H1 (cell line): ENCODE data around the gene ALOX15. TPM values are rescaled to one million over a fixed set of nuclear protein-coding genes. Genes with fewer than 3 reads are reported as not detected.

ENCODE experiments used
- CTCF ChIA-PET: fragments of 300-600 bp; sonication (Branson Sonifier 250); formaldehyde crosslinking; loops from one replicate; lab custom pipeline; 2021; ENCODE audit not compliant: partially characterized antibody; lab: Charles Lee
- POLR2A ChIA-PET: fragments of 300-600 bp; sonication (Branson Sonifier 250); formaldehyde crosslinking; loops from one replicate; lab custom pipeline; 2021; ENCODE audit warnings: inconsistent platforms; ENCODE audit not compliant: partially characterized antibody; lab: Charles Lee
- DNase-seq, 2 experiments: peaks; one replicate each; pipeline versions ENCODE4 v3.0.0 to v3.0.0-alpha.2; 2010 to 2022; ENCODE audit warnings: low spot score in 2 of 2, low read depth in 1 of 2, mixed read lengths in 1 of 2
- FAIRE-seq: peaks from 2 replicates; lab custom pipeline; 2011; peaks lifted over from hg19 to GRCh38; lab: Jason Lieb, UNC
- H2AFZ ChIP-seq: 2 replicates; pipeline ENCODE4 v1.8.1; 2012; ENCODE audit warnings: low read length, inconsistent platforms
- H2AK5ac ChIP-seq: 2 replicates; pipeline ENCODE4 v1.6.1; 2013; ENCODE audit warnings: low read depth, low read length
- H2BK120ac ChIP-seq: replicated peaks from 2 replicates; pipeline ENCODE3; 2013; ENCODE audit warnings: low read depth, low read length, inconsistent platforms
- H2BK12ac ChIP-seq: 2 replicates; pipeline ENCODE4 v1.6.1; 2013; ENCODE audit warnings: low read depth, low read length
- H2BK15ac ChIP-seq: 2 replicates; pipeline ENCODE4 v1.6.1; 2013; ENCODE audit warnings: low read length
- H2BK20ac ChIP-seq: 2 replicates; pipeline ENCODE4 v1.6.1; 2013; ENCODE audit warnings: low read length
- H2BK5ac ChIP-seq: 2 replicates; pipeline ENCODE4 v1.6.1; 2013; ENCODE audit warnings: low read depth, low read length
- H3K14ac ChIP-seq: 2 replicates; pipeline ENCODE4 v1.6.1; 2013; ENCODE audit warnings: inconsistent platforms; ENCODE audit not compliant: insufficient read length
- H3K18ac ChIP-seq: 2 replicates; pipeline ENCODE4 v1.6.1; 2013; ENCODE audit warnings: low read length; ENCODE audit errors: extremely low read depth
- H3K23ac ChIP-seq: 2 replicates; pipeline ENCODE4 v1.6.1; 2013; ENCODE audit warnings: inconsistent platforms; ENCODE audit not compliant: insufficient read length
- H3K23me2 ChIP-seq: 2 replicates; pipeline ENCODE4 v1.6.1; 2013; ENCODE audit warnings: low read depth, low read length
- H3K27ac ChIP-seq: 2 replicates; pipeline ENCODE4 v1.6.1; 2011; ENCODE audit warnings: low read depth, low read length, inconsistent platforms
- H3K27me3 ChIP-seq, 4 experiments: replicated peaks in 1 of 4; 1 replicate in 1 of 4; 2 replicates in 3 of 4; pipeline versions ENCODE4 v1.6.1 to v1.8.1; 2011 to 2013; ENCODE audit warnings: low read length in 3 of 4, mild to moderate bottlenecking in 3 of 4, inconsistent platforms in 2 of 4, mixed read lengths in 2 of 4, moderate library complexity in 1 of 4; ENCODE audit not compliant: control insufficient read depth in 3 of 4, insufficient read depth in 3 of 4; ENCODE audit errors: extremely low read depth in 1 of 4
- H3K36me3 ChIP-seq, 4 experiments: 2 replicates each; pipeline versions ENCODE4 v1.6.1 to v1.8.1; 2011 to 2013; ENCODE audit warnings: mild to moderate bottlenecking in 4 of 4, low read length in 3 of 4, moderate library complexity in 2 of 4, control low read depth in 1 of 4, inconsistent platforms in 1 of 4; ENCODE audit not compliant: insufficient read depth in 4 of 4, control insufficient read depth in 2 of 4
- H3K4ac ChIP-seq: replicated peaks from 2 replicates; pipeline ENCODE3; 2013; ENCODE audit warnings: low read length, low read depth, mixed read lengths, inconsistent platforms; ENCODE audit not compliant: insufficient read length
- H3K4me1 ChIP-seq, 4 experiments: replicated peaks in 1 of 4; 1 replicate in 1 of 4; 2 replicates in 3 of 4; pipeline versions ENCODE4 v1.6.1 to v1.8.1; 2011 to 2013; ENCODE audit warnings: low read length in 3 of 4, inconsistent platforms in 2 of 4, mixed read lengths in 1 of 4; ENCODE audit not compliant: insufficient read depth in 4 of 4, control insufficient read depth in 3 of 4
- H3K4me2 ChIP-seq, 2 experiments: 2 replicates each; pipeline versions ENCODE4 v1.6.1 to v1.8.1; 2011 to 2013; ENCODE audit warnings: low read depth in 2 of 2, low read length in 2 of 2, control low read depth in 1 of 2, inconsistent platforms in 1 of 2, mild to moderate bottlenecking in 1 of 2; ENCODE audit not compliant: insufficient read depth in 1 of 2
- H3K4me3 ChIP-seq, 4 experiments: fragments of 200-600, 300-600 bp in 1 of 4; sonication (generic), shearing (Covaris generic), sonication (Bioruptor Twin) in 1 of 4; 2 replicates each; pipeline versions ENCODE4 v1.5.1 to v1.8.1; 2011 to 2016; ENCODE audit warnings: low read length in 4 of 4, low read depth in 3 of 4, control low read depth in 2 of 4, inconsistent platforms in 2 of 4, mild to moderate bottlenecking in 2 of 4, mixed read lengths in 1 of 4, moderate library complexity in 1 of 4; ENCODE audit not compliant: insufficient read depth in 2 of 4; ENCODE audit errors: extremely low read depth in 1 of 4
- H3K56ac ChIP-seq: replicated peaks from 2 replicates; pipeline ENCODE3; 2013; ENCODE audit warnings: low read depth, mild to moderate bottlenecking, mixed read lengths, low read length, inconsistent platforms; ENCODE audit not compliant: insufficient read length
- H3K79me1 ChIP-seq: 2 replicates; pipeline ENCODE4 v1.6.1; 2013; ENCODE audit warnings: low read depth, low read length, control low read depth
- H3K79me2 ChIP-seq, 2 experiments: 2 replicates each; pipeline versions ENCODE4 v1.6.1 to v1.8.1; 2012 to 2013; ENCODE audit warnings: low read length in 2 of 2, mild to moderate bottlenecking in 2 of 2, inconsistent platforms in 1 of 2; ENCODE audit not compliant: insufficient read depth in 2 of 2, control insufficient read depth in 1 of 2
- H3K9ac ChIP-seq, 4 experiments: replicated peaks in 1 of 4; 1 replicate in 1 of 4; 2 replicates in 3 of 4; pipeline versions ENCODE4 v1.6.1 to v1.8.1; 2011 to 2013; ENCODE audit warnings: low read depth in 3 of 4, low read length in 3 of 4, control low read depth in 2 of 4, mild to moderate bottlenecking in 2 of 4, moderate library complexity in 2 of 4, inconsistent platforms in 1 of 4; ENCODE audit errors: extremely low read depth in 1 of 4
- H3K9me3 ChIP-seq, 2 experiments: 2 replicates each; pipeline versions ENCODE4 v1.6.1 to v1.8.1; 2012 to 2013; ENCODE audit warnings: mild to moderate bottlenecking in 2 of 2, moderate library complexity in 2 of 2, control low read depth in 1 of 2, inconsistent platforms in 1 of 2, low read depth in 1 of 2, low read length in 1 of 2, mixed read lengths in 1 of 2; ENCODE audit not compliant: insufficient read depth in 2 of 2
- H4K20me1 ChIP-seq, 2 experiments: replicated peaks in 1 of 2; 2 replicates each; pipeline versions ENCODE3 to v1.8.1; 2011 to 2013; ENCODE audit warnings: inconsistent platforms in 2 of 2, low read length in 2 of 2, mild to moderate bottlenecking in 1 of 2; ENCODE audit not compliant: insufficient read depth in 2 of 2, control insufficient read depth in 1 of 2
- H4K5ac ChIP-seq: 2 replicates; pipeline ENCODE4 v1.6.1; 2013; ENCODE audit warnings: low read length, low read depth, mixed read lengths, inconsistent platforms; ENCODE audit not compliant: insufficient read length
- H4K8ac ChIP-seq: 2 replicates; pipeline ENCODE4 v1.8.0; 2013; ENCODE audit warnings: mild to moderate bottlenecking, moderate library complexity, low read length, inconsistent platforms; ENCODE audit not compliant: insufficient read depth; ENCODE audit errors: extremely low read depth
- H4K91ac ChIP-seq: replicated peaks from 2 replicates; pipeline ENCODE3; 2013; ENCODE audit warnings: low read length, mixed read lengths, inconsistent platforms; ENCODE audit not compliant: insufficient read length
- KDM1A ChIP-seq: fragments of 200-600, 300-600 bp; sonication (generic); IDR thresholded peaks from 2 replicates; pipeline ENCODE4 v1.7.1; 2016; ENCODE audit warnings: mild to moderate bottlenecking, low read length, borderline replicate concordance
- POLR2A ChIP-seq, 2 experiments: IDR thresholded peaks; 1 replicate in 1 of 2; 2 replicates in 1 of 2; pipeline ENCODE4 v1.6.1; 2011; ENCODE audit warnings: low read depth in 2 of 2, low read length in 2 of 2, mild to moderate bottlenecking in 2 of 2; ENCODE audit errors: control extremely low read depth in 1 of 2
- SP4 ChIP-seq: IDR thresholded peaks from 2 replicates; pipeline ENCODE4 v1.6.1; 2012; ENCODE audit warnings: low read length, inconsistent platforms
- TAF7 ChIP-seq: optimal IDR thresholded peaks from 2 replicates; pipeline ENCODE3; 2011; ENCODE audit warnings: low read depth, mild to moderate bottlenecking, inconsistent platforms, low read length, moderate library complexity, borderline replicate concordance
- WGBS, 2 experiments: shearing (Covaris generic) in 1 of 2; methylation state at CpG; one replicate each; pipeline versions ENCODE4 v1.1.6 to v1.1.7; 2013 to 2015; ENCODE audit warnings: low lambda C conversion rate in 2 of 2, mixed read lengths in 2 of 2, inconsistent platforms in 1 of 2, low coverage in 1 of 2, missing lambda C conversion rate in 1 of 2; ENCODE audit not compliant: insufficient replicate concordance in 2 of 2, insufficient coverage in 1 of 2, insufficient read length in 1 of 2; ENCODE audit errors: extremely low coverage in 1 of 2, missing lambda C conversion rate in 1 of 2; 5-methylcytosine and 5-hydroxymethylcytosine counted together
- polyA plus RNA-seq, 7 experiments: library from polyadenylated mRNA; depleted of rRNA in 3 of 7; stranded (reverse) in 5 of 7; unstranded in 2 of 7; fragments of >200 nt in 5 of 7; fragments of 200-250 nt in 2 of 7; gene quantifications; 1 replicate in 5 of 7; 2 replicates in 1 of 7; 4 replicates in 1 of 7; pipeline versions ENCODE4 v1.2.1 to v1.2.3, GENCODE V29; 2011 to 2013; ENCODE audit warnings: missing spikeins in 2 of 7, mixed read lengths in 2 of 7
- total RNA-seq: library from RNA; stranded (reverse); fragmentation: NEBNext Ultra II Directional; extraction: Animal tissue kit (Norgen Biotek cat#: 25700); gene quantifications from 2 replicates; pipeline ENCODE4 v1.2.1, GENCODE V29; 2021

The ALOX15 gene
- total and polyA plus RNA-seq, 2 of the 8 experiments (the other 6 are each of a cell fraction or from before 2014, with no cell fraction given): 1.5 to 1.7 TPM

GRCh38 chr17:4652997-4653396 is 11.5 kb upstream of the ALOX15 start:
- TF ChIP-seq KDM1A (no peak), TAF7 (no peak), POLR2A (IDR thresholded peaks at IDR 0.05; ENCODE audit: control extremely low read depth in 1 of 2, low read depth in 2 of 2, low read length in 2 of 2) (no peak), SP4 (no peak)
- no peaks in the 10 kb centered on the region for H3K23me2 ChIP-seq
- H4K91ac ChIP-seq: no peak overlapping the region
- H2BK5ac ChIP-seq: no peak overlapping the region
- no peaks in the 10 kb centered on the region; a peak in 1 of 7 replicates for H3K27me3 ChIP-seq
- no peak overlapping the region for H3K4me3 ChIP-seq
- H3K36me3 ChIP-seq: no peaks in the 10 kb centered on the region
- no peak overlapping the region for H2BK120ac ChIP-seq
- no peak overlapping the region for H2BK20ac ChIP-seq
- no peak overlapping the region for H3K4me2 ChIP-seq
- H3K23ac ChIP-seq: no peak overlapping the region
- H3K79me2 ChIP-seq: no peaks in the 10 kb centered on the region
- no peaks in the 10 kb centered on the region for H4K20me1 ChIP-seq
- H4K5ac ChIP-seq: no peak overlapping the region
- no peak overlapping the region for H2AK5ac ChIP-seq
- no peak overlapping the region for H3K27ac ChIP-seq
- FAIRE-seq: no peak
- no peak overlapping the region for H4K8ac ChIP-seq
- CTCF ChIA-PET: interaction anchor here (0.6 kb wide), 1 partner anchor 400 kb away, joined by 4 read pairs; no protein-coding TSS in a partner anchor
- no peaks in the 10 kb centered on the region for H3K79me1 ChIP-seq
- H3K56ac ChIP-seq: no peak overlapping the region
- WGBS, 2 experiments: 93% methylated on average over 5 of the region's 5 CpGs; no CpG with 5 or more reads in 1 of the 2 experiments
- POLR2A ChIA-PET: no interaction called here
- H2BK15ac ChIP-seq: no peak overlapping the region
- no peak overlapping the region for H3K4ac ChIP-seq
- H3K4me1 ChIP-seq: no peaks in the 10 kb centered on the region; a peak in 1 of 7 replicates
- H3K18ac ChIP-seq: no peak overlapping the region
- H2BK12ac ChIP-seq: no peak overlapping the region
- H3K9me3 ChIP-seq: no peaks in the 10 kb centered on the region
- DNase-seq: no peak
- no peak overlapping the region for H2AFZ ChIP-seq
- no peak overlapping the region for H3K9ac ChIP-seq
- H3K14ac ChIP-seq: no peak overlapping the region
